LHCN-M2 (cell line): ENCODE measurements around the gene NCF2. TPM values are rescaled to one million over a fixed set of nuclear protein-coding genes. Genes with fewer than 3 reads are reported as not detected.
"Not testable (repeated sequence)": the region's sequence is repeated elsewhere in the genome, so short reads cannot be mapped to it uniquely, and the experiment has no call there.

Source experiments
- DNase-seq: peaks from one replicate; pipeline ENCODE4 v3.0.0-alpha.2; 2012; ENCODE audit warnings: low read depth
- total RNA-seq: library from RNA; depleted of rRNA; stranded (reverse); fragments of >200 nt; gene quantifications from 2 replicates; pipeline ENCODE4 v1.2.3, GENCODE V29; 2014

NCF2 gene
- total RNA-seq, 1 experiment from 2014 or later: 0.06 TPM

- DNase-seq: not testable (repeated sequence)
Observed at GRCh38 chr1:183612975-183613374, 22.7 kb upstream of the NCF2 start.

DNA sequence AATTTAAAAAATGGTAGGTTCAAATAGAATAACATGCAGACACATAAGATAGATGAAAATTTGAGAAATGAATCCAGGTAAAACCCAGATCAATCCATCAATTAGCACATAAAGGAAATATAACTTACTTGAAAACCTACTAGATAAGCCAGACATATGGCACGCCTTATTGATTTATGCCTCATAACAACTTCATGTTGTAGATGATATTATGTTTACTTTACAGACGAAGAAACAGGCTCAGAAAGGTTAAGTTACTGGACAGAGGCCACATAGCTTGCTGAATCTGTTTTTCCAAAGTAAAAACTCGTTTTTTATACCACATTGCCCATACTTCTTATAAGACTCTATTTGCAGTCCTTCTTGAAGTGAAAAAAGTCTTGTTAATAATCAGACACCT is 22.1 kb upstream of the NCF2 start:
- no peak for DNase-seq

- no peak for DNase-seq
Observed at GRCh38 chr1:183611021-183611420, 20.8 kb upstream of the NCF2 start.

GRCh38 chr1:183609759-183610452 is 19.6 kb upstream of the NCF2 start:
- DNase-seq: peak; percentile 54

GRCh38 chr1:183609313-183609712 is 19.1 kb upstream of the NCF2 start:
- peak; percentile 82 for DNase-seq

DNA sequence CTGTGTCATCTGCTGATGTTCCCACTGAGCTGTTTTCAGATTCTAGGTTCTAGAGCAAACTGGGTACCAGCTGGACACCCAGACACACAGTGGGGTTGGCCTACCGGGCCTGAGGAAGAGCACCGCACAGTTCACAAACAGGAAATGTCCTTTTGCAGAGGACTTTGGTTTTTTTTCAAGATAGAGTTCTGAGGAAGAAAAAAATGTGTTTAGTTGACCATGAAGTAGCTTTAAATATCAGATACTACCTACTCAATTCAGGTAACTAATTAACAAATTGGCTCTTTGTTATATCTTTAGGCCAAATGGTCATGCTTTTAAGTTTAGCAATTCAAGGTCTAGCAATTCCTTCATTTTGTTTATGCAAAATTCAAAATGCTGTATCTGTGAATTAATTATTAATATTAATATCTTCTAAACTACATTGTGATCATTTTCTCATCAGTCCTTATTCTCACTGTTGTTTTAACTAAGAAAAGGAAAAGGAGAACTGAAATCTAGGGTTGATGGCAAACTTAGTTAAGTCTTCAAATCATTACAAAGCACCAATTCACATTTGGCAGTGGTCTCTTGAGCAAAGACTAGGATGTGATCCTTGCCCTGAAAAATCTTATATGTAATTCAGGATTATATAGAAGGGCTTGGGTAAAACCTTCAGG is 17.2 kb upstream of the NCF2 start:
- DNase-seq: no peak

DNA sequence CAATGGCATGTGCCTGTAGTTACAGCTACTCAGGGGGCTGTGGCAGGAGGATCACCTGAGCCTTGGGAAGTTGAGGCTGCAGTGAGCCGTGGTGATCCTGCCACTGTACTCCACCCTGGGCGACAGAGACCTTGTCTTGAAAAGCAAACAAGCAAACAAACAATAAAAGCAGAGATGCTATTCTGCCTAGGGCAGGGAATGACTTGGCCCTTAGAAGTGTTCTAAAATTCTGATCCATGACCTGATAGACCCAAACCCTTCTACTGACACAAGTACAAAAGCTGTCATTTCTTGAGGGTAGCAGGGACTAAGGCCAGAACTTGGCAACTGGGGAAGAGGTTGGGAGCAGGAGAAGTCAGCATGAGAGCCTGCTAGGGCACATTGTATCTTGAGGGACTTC is 15.6 kb upstream of the NCF2 start:
- DNase-seq: no peak

DNA sequence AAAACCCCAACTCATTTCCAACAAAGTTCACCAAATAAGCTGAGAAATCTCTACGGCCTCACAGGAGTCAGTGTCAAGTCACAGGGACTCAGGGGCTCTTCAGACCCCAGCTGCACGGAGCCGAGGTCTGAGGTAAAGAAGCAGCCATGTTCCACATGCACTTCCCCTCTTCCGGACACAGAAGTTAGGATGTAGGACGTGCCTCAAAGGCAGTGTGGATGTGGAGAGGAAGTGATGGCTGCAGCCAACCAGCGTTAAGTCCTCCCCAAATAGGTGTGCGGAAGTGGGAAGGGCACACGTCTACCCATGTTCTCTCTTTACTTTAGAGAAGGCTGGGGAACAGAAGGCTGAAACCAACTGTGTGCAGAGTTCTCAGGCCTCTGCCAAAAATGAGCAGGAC is 14.6 kb upstream of the NCF2 start:
- DNase-seq: no peak

- DNase-seq: peak; percentile 63
Observed at GRCh38 chr1:183604038-183604808, 14.0 kb upstream of the NCF2 start.

GRCh38 chr1:183602510-183602909 is 12.3 kb upstream of the NCF2 start:
- no peak for DNase-seq

DNA sequence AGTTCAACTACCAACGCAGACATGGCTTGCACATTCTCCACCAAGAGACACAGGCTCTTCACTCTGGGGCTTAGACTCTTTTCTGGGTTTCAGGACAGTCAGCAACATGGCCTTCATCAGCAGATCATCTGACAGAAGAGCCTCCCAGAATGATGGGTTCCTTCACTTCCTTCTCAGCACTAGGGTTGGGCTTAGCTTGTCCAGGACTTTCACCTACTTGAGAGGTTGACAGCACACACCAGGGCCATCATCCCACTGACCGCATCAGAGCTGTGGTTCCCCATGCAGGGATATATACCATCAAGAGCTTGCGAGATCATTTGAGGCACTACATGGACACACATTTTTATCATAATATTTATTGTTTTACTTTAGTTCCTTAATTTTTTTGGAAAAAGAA is 10.4 kb upstream of the NCF2 start:
- DNase-seq: no peak

DNA sequence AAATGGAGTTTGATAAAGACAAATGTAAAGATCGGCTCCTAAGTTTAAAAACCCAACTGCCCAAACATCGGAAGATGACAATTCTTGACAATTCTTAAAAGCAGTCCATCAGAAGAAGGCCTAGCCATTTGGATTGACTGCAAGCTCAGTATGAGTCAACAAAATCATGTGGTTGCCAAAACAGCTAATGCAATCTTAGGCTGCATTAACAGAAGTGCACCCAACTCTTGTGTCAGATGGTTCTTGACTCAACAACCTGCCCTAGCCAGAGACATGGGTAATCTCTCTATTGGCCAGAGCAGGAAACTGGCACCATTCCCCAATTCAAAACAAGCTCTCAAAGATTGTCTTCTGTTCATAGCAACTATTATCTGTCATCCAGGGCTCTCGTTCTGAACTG is 9.9 kb upstream of the NCF2 start:
- DNase-seq: peak; percentile 69

- DNase-seq: no peak
Observed at GRCh38 chr1:183598386-183598785, 8.1 kb upstream of the NCF2 start.

- no peak for DNase-seq
Observed at GRCh38 chr1:183597656-183598347, 7.5 kb upstream of the NCF2 start.

- DNase-seq: no peak
Observed at GRCh38 chr1:183596500-183596899, 6.2 kb upstream of the NCF2 start.

GRCh38 chr1:183595537-183595936 is 5.3 kb upstream of the NCF2 start:
- no peak for DNase-seq

GRCh38 chr1:183593356-183593755 is 3.1 kb upstream of the NCF2 start:
- no peak for DNase-seq

- DNase-seq: no peak
Observed at GRCh38 chr1:183592733-183593132, 2.5 kb upstream of the NCF2 start.

- no peak for DNase-seq
Observed at GRCh38 chr1:183589874-183590243, 400 bp downstream of the NCF2 start.

GRCh38 chr1:183589384-183589783 is 875 bp downstream of the NCF2 start:
- no peak for DNase-seq

DNA sequence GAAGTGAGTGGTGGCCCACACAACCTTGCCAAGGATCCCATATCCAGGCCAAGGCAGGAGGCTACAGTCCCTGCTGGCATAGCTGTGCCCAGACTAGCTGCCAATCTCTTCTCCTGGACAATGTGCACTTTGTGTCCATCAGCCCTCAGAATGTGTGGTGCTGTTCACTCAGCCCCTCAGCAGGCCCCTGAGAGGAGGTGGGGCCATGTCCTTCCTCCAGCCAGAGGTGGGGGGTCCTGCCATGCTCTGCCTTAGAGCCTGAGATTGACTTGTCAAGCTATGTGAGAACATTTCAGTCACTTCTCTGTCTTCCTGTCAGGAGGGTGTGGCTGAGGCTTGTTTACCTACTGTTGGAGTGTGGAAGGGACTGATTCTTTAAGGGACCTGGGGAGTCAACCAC is 1.4 kb downstream of the NCF2 start:
- DNase-seq: no peak

- DNase-seq: no peak
Observed at GRCh38 chr1:183586926-183587325, 3.3 kb downstream of the NCF2 start.
